ENCODE data around the gene SNX11.
"Not testable (repeated sequence)": the region's sequence is repeated elsewhere in the genome, so short reads cannot be mapped to it uniquely, and the experiment has no call there.

SNX11 gene, protein sequence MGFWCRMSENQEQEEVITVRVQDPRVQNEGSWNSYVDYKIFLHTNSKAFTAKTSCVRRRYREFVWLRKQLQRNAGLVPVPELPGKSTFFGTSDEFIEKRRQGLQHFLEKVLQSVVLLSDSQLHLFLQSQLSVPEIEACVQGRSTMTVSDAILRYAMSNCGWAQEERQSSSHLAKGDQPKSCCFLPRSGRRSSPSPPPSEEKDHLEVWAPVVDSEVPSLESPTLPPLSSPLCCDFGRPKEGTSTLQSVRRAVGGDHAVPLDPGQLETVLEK

DNA sequence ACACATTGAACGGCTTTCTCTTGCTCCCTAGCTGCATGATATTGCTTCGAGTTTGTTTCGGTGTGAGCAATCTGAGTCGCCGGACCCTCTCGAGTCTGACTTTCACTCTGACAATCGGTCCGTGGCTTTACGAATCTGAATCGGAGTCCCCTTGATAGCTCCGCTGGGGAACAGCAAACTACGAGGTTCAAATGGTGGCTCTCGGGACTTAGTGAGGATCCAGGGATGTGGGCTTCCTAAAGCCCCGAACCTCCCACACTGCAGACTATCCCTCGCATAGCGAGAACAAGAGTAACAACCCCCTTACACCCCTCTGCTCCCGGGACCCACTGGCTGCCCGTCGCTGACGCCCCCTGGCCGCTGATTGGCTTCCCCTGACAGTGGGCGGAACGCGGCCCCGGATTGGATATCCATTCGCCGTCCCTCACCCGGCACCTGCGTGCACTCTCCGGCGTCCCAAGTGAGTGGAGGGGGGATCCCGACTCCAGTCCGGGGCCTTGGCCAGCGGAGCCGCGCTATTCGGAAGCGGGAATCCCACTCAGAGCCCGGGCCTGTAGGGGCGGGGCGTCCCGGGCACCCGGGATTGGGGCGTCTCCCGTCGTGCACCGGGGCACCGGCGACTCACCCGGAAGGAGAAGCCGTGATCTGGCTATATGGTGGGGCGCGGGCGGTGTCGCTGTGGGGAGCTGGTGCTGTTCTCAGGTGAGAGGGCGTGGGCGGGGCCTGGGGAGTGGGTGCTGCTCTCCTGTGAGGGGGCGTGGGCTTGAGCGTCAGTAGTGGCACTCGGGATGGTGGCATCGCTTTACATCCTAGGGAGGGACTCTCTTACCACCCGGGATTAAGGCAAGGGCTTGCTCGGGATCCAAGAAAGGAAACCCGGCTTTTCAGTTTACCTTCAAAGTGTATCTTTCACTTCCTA, at the start of gene SNX11:
Gene SNX11, plus strand, starts transcription at position 630 of the 919 bp plus-strand sequence. CDS start 4,278 bp downstream, outside the sequence.
- DNase-seq: peak; percentile 93

DNA sequence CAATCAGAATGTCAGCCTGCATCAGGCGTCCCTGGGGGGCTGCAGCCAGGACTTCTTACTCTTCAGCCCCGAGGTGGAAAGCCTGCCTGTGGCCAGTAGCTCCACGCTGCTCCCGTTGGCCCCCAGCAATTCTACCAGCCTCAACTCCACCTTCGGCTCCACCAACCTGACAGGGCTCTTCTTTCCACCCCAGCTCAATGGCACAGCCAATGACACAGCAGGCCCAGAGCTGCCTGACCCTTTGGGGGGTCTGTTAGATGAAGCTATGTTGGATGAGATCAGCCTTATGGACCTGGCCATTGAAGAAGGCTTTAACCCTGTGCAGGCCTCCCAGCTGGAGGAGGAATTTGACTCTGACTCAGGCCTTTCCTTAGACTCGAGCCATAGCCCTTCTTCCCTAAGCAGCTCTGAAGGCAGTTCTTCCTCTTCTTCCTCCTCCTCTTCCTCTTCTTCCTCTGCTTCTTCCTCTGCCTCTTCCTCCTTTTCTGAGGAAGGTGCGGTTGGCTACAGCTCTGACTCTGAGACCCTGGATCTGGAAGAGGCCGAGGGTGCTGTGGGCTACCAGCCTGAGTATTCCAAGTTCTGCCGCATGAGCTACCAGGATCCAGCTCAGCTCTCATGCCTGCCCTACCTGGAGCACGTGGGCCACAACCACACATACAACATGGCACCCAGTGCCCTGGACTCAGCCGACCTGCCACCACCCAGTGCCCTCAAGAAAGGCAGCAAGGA, 49.0 kb upstream of the SNX11 start:
- DNase-seq: no peak

DNA sequence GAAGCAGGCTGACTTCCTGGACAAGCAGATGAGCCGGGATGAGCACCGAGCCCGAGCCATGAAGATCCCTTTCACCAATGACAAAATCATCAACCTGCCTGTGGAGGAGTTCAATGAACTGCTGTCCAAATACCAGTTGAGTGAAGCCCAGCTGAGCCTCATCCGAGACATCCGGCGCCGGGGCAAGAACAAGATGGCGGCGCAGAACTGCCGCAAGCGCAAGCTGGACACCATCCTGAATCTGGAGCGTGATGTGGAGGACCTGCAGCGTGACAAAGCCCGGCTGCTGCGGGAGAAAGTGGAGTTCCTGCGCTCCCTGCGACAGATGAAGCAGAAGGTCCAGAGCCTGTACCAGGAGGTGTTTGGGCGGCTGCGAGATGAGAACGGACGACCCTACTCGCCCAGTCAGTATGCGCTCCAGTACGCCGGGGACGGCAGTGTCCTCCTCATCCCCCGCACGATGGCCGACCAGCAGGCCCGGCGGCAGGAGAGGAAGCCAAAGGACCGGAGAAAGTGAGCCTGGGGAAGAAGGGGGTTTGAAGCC, 48.4 kb upstream of the SNX11 start:
- DNase-seq: no peak

DNA sequence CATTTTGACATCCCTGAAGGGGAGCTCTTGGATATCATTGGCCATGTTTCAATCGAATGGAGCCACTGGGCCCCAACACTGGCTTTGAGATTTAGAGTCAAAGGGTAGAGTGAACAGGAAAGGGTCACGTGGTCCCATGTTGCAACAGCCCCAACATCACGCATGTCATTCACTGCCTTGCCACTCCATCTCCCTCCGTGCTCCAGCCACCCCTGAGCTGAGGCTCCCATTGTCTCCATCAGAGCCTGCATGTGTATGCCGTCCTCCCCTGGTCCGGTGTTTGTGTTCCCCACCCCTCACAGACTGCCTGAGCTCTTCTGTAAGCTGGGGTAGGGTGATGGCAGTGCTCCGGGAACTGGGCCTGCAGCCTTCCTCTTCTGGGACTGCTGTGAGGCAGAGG, 47.3 kb upstream of the SNX11 start:
- no peak for DNase-seq

DNA sequence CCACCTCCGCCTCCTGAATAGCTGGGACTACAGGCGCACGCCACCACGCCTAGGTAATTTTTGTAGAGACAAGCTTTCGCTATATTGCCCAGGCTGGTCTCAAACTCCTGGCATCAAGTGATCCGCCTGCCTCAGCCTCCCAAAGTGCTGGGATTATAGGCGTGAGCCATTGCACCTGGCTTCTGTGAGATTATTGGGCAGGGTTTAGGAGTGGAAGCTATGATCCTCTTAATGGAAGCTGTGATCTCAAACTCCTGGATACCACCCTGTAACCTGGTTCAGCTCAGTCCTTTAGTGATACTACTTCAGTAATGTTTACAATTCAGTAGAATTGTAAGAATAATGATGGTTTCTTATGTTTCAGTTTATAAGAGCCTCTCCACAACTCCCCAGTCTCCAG, 45.3 kb upstream of the SNX11 start:
- DNase-seq: no peak

DNA sequence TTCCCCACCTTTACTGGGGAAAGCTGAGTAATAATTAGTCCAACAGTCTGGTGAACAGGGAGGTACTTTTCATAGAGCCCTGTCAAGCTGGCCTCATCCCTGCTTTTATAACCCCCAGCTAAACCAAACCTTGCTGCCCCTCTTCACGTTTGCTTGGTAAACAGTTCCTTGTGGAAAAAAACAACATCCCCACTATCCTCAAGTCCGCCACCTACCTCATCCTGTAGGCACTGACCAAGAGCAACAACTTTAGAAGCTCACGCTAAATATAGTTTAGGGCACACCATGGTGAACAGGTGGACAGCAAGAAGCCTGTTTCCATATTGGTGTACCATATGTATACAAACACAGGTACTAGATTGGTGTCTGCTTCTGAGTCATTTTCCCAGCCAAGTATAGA, 42.9 kb upstream of the SNX11 start:
- DNase-seq: no peak

DNA sequence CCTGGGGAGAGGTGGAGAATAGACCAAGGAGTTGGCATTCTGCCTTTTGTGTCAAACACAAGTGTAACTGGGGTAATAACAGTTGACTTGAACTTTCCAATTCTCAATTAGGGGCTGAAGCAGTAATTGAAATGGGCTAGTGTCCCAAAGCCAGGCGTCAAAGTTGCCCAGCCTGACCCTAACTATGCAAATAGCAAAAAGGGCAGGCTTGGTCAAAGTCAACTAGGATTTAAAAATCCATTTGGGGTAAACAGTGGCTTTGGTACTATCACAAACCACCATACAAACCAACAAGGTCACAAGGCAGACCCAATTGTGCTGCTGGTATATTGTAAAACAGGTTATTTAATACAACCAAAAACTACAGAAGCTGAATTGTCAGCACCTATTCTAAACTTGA, 41.4 kb upstream of the SNX11 start:
- DNase-seq: no peak

DNA sequence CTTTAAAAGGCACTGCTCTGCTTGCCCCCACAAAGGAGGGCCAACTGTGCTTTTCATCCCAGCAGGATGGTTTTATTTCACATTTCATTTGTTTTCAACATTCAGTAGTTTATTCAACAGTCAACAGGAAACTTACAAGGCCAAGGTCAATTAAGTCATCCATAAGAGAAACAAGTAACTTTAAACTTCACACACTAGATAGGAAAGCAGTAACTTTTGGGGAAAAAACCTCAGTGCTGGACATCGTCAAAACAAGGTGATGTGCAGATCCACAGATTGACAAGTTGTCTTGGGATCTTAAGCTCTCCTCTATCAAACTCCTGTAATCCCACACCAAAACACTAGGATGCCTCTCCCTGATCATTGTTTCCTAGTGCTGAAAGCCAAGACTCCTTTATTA, 40.9 kb upstream of the SNX11 start:
- no peak for DNase-seq

DNA sequence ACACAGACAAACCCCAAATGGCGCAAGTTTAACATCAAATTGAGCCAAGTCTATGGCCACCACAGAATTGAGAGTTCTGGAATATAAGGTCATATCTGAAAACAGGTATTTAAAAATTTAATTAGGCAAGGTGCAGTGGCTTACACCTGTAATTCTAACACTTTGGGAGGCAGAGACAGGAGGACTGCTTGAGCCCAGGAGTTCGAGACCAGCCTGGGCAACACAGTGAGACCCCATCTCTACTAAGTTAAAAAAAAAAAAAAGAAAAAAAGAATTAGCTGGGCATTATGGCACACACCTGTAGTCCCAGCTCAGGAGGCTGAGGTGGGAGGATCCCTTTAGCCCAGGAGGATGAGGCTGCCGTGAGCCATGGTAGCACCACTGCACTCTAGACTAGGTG, 40.3 kb upstream of the SNX11 start:
- no peak for DNase-seq

DNA sequence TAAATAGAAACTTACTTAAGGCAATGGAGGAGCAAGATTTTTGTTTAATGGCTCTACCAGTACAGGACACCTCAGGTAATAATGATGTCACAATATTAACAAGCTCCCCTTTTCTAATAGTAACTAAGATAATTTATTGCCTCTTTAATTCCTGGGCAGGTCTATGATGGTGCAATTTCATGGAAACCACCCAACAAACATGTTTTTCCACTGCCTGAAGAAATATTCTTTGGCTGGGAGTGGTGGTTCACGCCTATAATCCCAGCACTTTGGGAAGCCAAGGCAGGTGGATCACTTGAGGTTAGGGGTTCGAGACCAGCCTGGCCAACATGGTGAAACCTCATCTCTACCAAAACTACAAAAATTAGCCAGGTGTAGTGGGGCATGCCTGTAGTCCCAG, 39.8 kb upstream of the SNX11 start:
- DNase-seq: not testable (repeated sequence)

DNA sequence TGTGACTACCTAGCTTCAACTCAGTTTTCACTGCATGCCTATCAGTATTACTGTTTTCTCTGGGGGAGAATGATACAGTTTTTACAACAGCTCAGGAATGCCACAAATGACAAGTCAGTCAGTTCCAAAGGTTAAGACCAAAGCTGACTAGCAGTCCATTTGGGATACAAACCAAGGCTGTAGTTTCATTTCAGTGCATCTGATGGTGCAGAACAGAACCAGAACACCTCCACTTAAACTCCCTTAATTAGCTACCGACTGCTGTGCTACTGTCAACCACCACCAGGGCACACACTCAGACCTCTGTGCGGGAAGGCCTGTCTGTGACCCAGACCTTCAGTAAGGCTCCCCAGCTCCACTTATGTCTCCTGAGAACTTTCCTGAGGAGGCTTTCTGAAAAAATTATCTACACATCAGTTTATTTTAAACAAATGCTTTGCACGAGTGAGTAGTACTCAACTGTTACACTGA, 39.0 kb upstream of the SNX11 start:
- DNase-seq: no peak

DNA sequence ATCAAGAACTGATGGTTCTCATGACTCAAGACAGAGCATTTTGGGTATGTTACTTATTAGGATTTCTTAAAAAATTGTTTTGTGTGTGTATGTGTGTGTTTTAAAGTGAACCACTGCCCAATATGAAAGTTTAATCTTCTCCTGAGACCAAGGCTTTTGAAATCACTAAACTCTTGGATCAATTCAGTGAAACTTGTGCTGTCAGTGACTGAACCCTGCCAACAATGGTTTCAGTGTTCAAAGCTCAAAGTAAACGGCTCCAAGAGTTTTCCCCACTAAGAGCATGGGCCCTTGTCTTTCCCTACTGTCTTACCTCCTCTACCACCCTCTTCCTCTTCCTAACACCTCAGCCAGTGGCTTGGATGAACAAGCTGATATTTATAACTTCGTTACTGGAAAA, 37.4 kb upstream of the SNX11 start:
- DNase-seq: no peak

DNA sequence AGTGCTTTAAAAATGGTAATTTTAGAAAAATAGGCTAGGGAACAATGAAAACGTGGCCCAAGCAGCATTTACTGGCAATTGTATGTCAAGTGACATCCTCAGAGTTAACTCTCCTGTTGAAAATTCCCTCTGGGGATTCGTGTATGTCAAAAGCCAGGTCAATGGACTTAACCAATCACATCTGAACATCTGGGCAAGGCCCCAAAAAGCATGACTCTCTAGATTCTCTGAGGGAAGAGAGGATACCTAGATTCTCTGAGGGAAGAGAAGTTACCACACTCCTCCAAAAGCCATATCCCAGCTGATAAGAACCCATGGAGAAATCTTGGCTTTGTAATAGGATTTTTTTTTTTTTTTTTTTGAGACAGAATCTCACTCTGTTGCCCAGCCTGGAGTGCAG, 35.9 kb upstream of the SNX11 start:
- DNase-seq: no peak

DNA sequence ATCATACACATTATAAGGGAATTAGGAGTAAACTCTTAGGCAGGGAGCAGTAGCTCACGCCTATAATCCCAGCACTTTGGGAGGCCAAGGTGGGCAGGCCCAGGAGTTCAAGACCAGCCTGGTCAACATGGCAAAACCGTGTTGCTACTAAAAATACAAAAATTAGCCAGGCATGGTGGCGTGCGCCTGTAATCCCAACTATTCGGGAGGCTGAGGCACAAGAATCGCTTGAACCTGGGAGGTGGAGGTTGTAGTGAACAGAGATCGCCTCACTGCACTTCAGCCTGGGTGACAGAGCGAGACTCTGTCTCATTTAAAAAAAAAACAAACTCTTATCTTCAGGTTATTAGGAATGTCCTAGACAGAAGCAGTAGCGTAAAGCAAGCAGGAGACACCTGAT, 34.8 kb upstream of the SNX11 start:
- DNase-seq: not testable (repeated sequence)

DNA sequence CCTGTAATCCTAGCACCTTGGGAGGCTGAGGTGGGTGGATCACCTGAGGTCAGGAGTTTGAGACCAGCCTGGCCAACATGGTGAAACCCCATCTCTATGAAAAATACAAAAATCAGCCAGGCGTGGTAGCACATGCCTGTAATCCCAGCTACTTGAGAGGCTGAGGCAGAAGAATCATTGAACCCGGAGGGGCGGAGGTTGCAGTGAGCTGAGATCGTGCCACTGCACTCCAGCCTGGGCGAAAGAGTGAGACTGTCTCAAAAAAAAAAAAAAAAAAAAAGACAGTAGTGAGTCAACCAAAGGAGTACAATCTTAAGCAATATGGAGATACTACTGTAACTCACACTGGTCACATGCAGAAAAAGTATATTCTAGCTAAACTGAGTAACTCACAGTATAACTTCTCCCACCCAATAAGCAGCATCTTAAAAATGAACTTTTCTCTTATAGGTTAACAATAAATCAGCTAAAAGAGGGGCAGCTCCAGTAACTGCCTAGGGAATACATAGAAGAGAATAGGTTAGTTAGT, 33.9 kb upstream of the SNX11 start:
- not testable (repeated sequence) for DNase-seq

DNA sequence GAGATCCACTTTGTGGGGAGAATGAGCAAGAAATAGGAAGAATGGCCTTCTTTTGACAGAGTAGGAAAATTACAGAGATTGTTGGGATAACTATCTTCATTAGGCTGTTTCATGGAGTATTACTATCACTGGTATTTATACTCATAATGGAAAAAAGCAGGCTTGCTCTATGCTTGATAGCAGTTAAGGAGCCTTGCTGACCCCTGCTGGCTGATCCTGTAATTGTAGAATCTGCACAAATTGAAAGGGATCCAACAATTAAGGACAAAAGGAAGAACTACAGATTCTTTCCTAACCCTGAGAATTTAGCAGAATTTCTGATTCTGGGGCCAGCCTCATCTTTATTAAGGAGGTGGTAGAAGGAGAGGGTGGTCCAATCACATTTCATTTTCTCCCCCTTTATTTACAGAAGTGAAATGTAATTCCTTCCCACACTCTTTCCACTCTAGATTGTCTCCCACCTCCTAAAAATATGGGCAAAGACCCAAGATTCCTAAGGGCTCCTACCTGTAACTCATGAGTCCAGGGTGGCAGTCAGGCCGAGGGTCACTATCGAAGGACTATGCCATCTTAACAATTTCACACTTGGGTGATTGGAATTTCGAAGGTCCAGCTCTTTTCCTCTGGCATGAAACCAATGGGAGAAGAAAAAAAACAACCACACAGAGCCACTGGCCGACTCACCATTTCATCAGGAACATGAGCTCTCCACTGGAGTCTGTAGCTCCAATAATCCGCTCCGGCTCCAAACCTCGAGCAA, 33.1 kb upstream of the SNX11 start:
- peak; percentile 79 for DNase-seq

DNA sequence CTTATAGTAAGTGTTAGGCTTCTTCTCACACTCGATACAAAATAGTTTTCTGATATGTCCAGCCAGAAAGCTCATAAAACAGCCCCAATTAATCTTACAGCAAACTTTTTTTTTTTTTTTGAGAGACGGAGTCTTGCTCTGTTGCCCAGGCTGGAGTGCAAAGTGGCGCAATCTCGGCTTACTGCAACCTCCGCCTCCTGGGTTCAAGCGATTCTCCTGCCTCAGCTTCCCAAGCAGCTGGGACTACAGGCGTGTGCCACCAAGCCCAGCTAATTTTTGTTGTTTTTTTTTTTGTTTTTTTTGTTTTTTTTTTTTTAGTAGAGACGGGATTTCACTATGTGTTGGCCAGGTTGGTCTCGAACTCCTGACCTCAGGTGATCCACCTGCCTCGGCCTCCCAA, 30.4 kb upstream of the SNX11 start:
- DNase-seq: not testable (repeated sequence)

DNA sequence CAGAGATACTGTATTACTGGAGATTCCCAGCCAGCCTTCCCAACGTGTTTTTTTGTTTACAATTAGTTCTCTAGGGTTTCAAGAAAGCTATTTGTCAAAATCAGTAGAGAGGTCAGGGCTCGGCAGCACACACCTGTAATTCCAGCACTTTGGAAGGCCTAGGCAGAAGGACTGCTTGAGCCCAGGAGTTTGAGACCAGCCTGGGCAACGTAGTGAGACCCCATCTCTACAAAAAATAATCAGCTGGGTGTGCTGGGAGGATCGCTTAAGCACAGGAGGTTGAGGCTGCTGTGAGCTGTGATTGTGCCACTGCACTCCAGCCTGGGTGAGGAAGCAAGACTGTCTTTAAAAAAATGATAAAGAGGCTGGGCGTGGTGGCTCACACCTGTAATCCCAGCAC, 25.7 kb upstream of the SNX11 start:
- DNase-seq: no peak

DNA sequence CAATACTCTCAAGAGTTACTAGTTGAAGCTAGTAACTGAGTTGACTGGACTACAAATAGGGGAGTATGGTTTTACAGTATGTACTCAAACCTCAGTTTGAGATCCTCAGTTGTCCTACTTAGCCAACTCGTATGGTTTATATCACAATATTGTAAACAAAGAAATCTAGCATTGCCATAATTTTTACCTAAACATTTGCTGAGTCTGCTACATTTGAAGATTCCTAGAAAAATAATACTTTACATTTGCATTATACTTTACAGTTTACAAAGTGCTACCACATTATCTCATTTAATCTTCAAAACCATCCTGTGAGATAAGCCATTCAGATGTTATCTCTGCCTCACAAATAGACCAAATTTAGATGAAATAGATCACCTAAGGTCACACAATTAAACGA, 22.6 kb upstream of the SNX11 start:
- no peak for DNase-seq

DNA sequence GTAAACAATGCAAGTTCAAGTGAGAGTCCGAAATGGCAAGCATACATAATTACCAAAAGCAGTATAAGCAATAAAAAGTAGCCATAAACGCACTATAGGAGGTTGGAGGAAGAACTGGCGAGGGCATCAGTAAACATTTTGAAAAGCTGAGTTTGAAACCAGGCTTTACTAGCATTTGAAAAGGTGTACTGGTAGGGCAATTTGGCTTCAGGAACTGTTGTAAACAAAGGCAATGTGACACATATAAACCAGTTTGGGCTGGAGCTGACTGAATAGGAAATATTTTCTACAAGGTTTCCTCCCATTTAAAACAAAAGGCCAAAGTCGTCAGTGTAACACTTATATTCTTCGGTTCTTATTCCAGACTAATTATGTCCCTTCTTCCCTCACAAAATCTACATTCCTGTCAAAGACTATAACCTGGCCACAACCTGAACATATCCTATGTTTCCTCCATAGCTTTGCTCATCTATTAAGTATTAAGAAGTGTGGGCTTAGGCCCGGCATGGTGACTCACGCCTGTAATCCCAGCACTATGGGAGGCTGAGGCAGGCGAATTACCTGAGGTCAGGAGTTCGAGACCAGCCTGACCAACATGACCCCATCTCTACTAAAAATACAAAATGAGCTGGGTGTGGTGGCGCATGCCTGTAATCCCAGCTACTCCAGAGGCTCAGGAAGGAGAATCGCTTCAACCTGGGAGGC, 14.1 kb upstream of the SNX11 start:
- no peak for DNase-seq

DNA sequence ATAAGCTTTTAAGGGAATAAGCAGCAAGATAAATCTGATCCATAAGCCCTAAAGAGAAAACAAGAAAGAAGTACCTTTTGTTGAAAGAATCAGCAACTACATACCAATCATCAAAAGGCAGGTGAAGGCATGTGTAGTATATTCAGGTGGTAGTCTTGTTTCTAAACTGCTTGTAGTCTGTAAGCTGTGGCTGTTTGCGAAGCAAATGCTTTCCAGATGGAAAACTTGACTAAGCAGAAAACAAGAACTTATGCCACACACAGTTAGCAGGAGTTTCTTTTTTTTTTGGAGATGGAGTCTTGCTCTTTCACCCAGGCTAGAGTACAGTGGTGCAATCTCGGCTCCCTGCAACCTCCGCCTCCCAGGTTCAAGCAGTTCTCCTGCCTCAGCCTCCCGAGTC, 12.0 kb upstream of the SNX11 start:
- no peak for DNase-seq

DNA sequence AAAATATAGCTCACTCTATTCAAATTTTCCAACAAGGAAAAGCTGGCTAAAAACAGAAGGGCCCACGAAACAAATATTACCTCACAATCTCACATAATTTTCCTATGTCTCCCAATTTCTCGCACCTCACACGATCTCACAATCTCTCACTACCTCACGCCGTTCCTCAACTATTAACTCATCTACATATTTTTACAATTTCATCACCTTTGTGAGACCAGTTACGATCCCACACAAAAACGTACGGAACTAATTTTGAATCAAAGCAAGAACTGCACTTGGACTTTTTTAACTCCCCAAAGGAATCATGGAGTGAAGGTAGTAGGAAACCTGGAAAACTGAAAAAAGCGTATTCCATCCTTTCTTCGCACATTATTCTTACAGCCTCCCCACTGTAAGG, 7.4 kb upstream of the SNX11 start:
- DNase-seq: no peak
